HEK293 (cell line): ENCODE data around the gene PHACTR1.

ENCODE experiments used
- CTCF ChIA-PET: fragments of 350-600 bp; formaldehyde crosslinking; extraction: SDS; loops from one replicate; lab custom pipeline; 2021; ENCODE audit warnings: antibody characterized with exemption; lab: Yijun Ruan, JAX
- POLR2A ChIA-PET: fragments of 300-600 bp; formaldehyde crosslinking; extraction: SDS; loops from one replicate; lab custom pipeline; 2020; ENCODE audit warnings: antibody characterized with exemption, inconsistent platforms; lab: Yijun Ruan, JAX
- H3K27ac ChIP-seq: fragments of 200-500 bp; sonication (Bioruptor generic); 2 replicates; pipeline ENCODE4 v1.5.1; 2014; ENCODE audit warnings: low read depth, low read length, control low read depth, inconsistent platforms; ENCODE audit errors: extremely low read depth
- H3K36me3 ChIP-seq, 2 experiments: fragments of 200-500 bp in 1 of 2; sonication (Bioruptor generic) in 1 of 2; 1 replicate in 1 of 2; 2 replicates in 1 of 2; pipeline ENCODE4 v1.5.1; 2014 to 2017; ENCODE audit warnings: inconsistent platforms in 2 of 2, low read length in 2 of 2; ENCODE audit not compliant: control insufficient read depth in 2 of 2, insufficient read depth in 1 of 2
- H3K4me1 ChIP-seq: fragments of 200-500 bp; sonication (Bioruptor generic); 2 replicates; pipeline ENCODE4 v1.5.1; 2014; ENCODE audit warnings: mild to moderate bottlenecking, low read length, inconsistent platforms; ENCODE audit not compliant: control insufficient read depth, insufficient read depth
- H3K4me3 ChIP-seq: 2 replicates; pipeline ENCODE4 v1.5.1; 2011; ENCODE audit warnings: low read depth, mild to moderate bottlenecking, control low read depth, low read length, moderate library complexity
- H3K9me3 ChIP-seq: fragments of 200-500 bp; sonication (Bioruptor generic); 2 replicates; pipeline ENCODE4 v1.5.1; 2014; ENCODE audit warnings: low read depth, low read length, inconsistent platforms; ENCODE audit not compliant: control insufficient read depth, insufficient read depth
- FEZF1 ChIP-seq: fragments of 450-650 bp; formaldehyde crosslinking; IDR thresholded peaks from 2 replicates; pipeline ENCODE4 v1.5.1; 2016; ENCODE audit warnings: missing biosample characterization, missing genetic modification characterization
- GLIS2 ChIP-seq: fragments of 450-650 bp; formaldehyde crosslinking; IDR thresholded peaks from 2 replicates; pipeline ENCODE4 v1.5.1; 2016; ENCODE audit warnings: missing biosample characterization, missing genetic modification characterization
- HIC1 ChIP-seq: fragments of 450-650 bp; formaldehyde crosslinking; IDR thresholded peaks from 2 replicates; pipeline ENCODE4 v1.5.1; 2016; ENCODE audit warnings: missing biosample characterization, missing genetic modification characterization
- OSR2 ChIP-seq: fragments of 450-650 bp; formaldehyde crosslinking; IDR thresholded peaks from 2 replicates; pipeline ENCODE4 v1.5.1; 2016; ENCODE audit warnings: missing biosample characterization, missing genetic modification characterization
- RBAK ChIP-seq: fragments of 450-650 bp; formaldehyde crosslinking; IDR thresholded peaks from 2 replicates; pipeline ENCODE4 v1.5.1; 2016; ENCODE audit warnings: missing biosample characterization, missing genetic modification characterization
- SCRT2 ChIP-seq: fragments of 450-650 bp; formaldehyde crosslinking; IDR thresholded peaks from 2 replicates; pipeline ENCODE4 v1.5.1; 2016; ENCODE audit warnings: missing biosample characterization, missing genetic modification characterization
- ZBTB7A ChIP-seq: fragments of 450-650 bp; formaldehyde crosslinking; IDR thresholded peaks from 2 replicates; pipeline ENCODE4 v1.5.1; 2016; ENCODE audit warnings: low read depth, missing biosample characterization, missing genetic modification characterization
- ZNF10 ChIP-seq: fragments of 450-650 bp; formaldehyde crosslinking; IDR thresholded peaks from 2 replicates; pipeline ENCODE4 v1.5.1; 2017; ENCODE audit warnings: missing biosample characterization, missing genetic modification characterization
- ZNF140 ChIP-seq: fragments of 450-650 bp; formaldehyde crosslinking; IDR thresholded peaks from 2 replicates; pipeline ENCODE4 v1.5.1; 2016; ENCODE audit warnings: missing biosample characterization, missing genetic modification characterization
- ZNF148 ChIP-seq: fragments of 450-650 bp; formaldehyde crosslinking; IDR thresholded peaks from 2 replicates; pipeline ENCODE4 v1.5.0; 2017; ENCODE audit warnings: missing biosample characterization, missing genetic modification characterization, borderline replicate concordance
- ZNF155 ChIP-seq: fragments of 450-650 bp; formaldehyde crosslinking; IDR thresholded peaks from 2 replicates; pipeline ENCODE4 v1.5.1; 2016; ENCODE audit warnings: missing biosample characterization, missing genetic modification characterization
- ZNF2 ChIP-seq: fragments of 450-650 bp; formaldehyde crosslinking; IDR thresholded peaks from 2 replicates; pipeline ENCODE4 v1.5.1; 2016; ENCODE audit warnings: missing biosample characterization, missing genetic modification characterization
- ZNF302 ChIP-seq: fragments of 450-650 bp; formaldehyde crosslinking; IDR thresholded peaks from 2 replicates; pipeline ENCODE4 v1.5.1; 2016; ENCODE audit warnings: missing biosample characterization, missing genetic modification characterization, low read depth
- ZNF416 ChIP-seq: fragments of 450-650 bp; formaldehyde crosslinking; IDR thresholded peaks from 2 replicates; pipeline ENCODE4 v1.5.1; 2016; ENCODE audit warnings: missing biosample characterization, missing genetic modification characterization
- ZNF518A ChIP-seq: fragments of 450-650 bp; formaldehyde crosslinking; conservative IDR thresholded peaks from 2 replicates; pipeline ENCODE4 v1.5.1; 2016; ENCODE audit warnings: low read depth, missing biosample characterization, missing genetic modification characterization
- ZNF701 ChIP-seq: fragments of 450-650 bp; formaldehyde crosslinking; IDR thresholded peaks from 2 replicates; pipeline ENCODE4 v1.5.1; 2016; ENCODE audit warnings: missing biosample characterization, missing genetic modification characterization
- ZNF843 ChIP-seq: fragments of 450-650 bp; formaldehyde crosslinking; IDR thresholded peaks from 2 replicates; pipeline ENCODE4 v1.5.1; 2016; ENCODE audit warnings: missing biosample characterization, missing genetic modification characterization
- ZSCAN30 ChIP-seq: fragments of 450-650 bp; IDR thresholded peaks from 2 replicates; pipeline ENCODE4 v1.5.1; 2018; ENCODE audit warnings: missing biosample characterization, mild to moderate bottlenecking, missing genetic modification characterization, moderate library complexity

The PHACTR1 gene

GRCh38 chr6:12716298-12716916 is at the start of gene PHACTR1:
PHACTR1 (plus strand) TSS chr6:12716767.
- TF ChIP-seq ZNF10 (tag by site-specific recombination) (no peak), RBAK (no peak), ZNF701 (tag by site-specific recombination) (no peak)
- TF ChIP-seq, all 188 proteins: peak for 0
- POLR2A ChIA-PET: no interaction called here
- no peaks in the 10 kb centered on the region for H3K36me3 ChIP-seq
- no peak within 1 kb of the TSS for H3K27ac ChIP-seq
- CTCF ChIA-PET: interaction anchor here (0.6 to 0.9 kb wide), 5 partner anchors 81 to 855 kb away, joined by 3 to 6 read pairs (median 3); no protein-coding TSS in a partner anchor
- H3K9me3 ChIP-seq: no peaks in the 10 kb centered on the region
- peaks cover 6% of the 10 kb centered on the region; the same call in 1 of the 2 replicates for H3K4me1 ChIP-seq
- H3K4me3 ChIP-seq: no peak within 1 kb of the TSS

GRCh38 chr6:12666886-12667285 is 49.7 kb upstream of the PHACTR1 start:
- no peak overlapping the region for H3K4me3 ChIP-seq
- TF ChIP-seq GLIS2: no peak
- TF ChIP-seq FEZF1: no peak
- no peak for TF ChIP-seq ZNF518A (tag by site-specific recombination)
- no peak for TF ChIP-seq ZNF843 (tag by site-specific recombination)
- no peak for TF ChIP-seq ZSCAN30 (tag by site-specific recombination)
- no peak for TF ChIP-seq ZBTB7A (tag by site-specific recombination)
- no peak for TF ChIP-seq ZNF2
- no peak for TF ChIP-seq SCRT2 (tag by site-specific recombination)
- TF ChIP-seq ZNF302 (tag by site-specific recombination): no peak
- no peak for TF ChIP-seq HIC1 (tag by site-specific recombination)
- TF ChIP-seq ZNF148 (tag by site-specific recombination): no peak
- no peak for TF ChIP-seq ZNF155 (tag by site-specific recombination)
- TF ChIP-seq ZNF140 (tag by site-specific recombination): no peak
- no peak for TF ChIP-seq ZNF416 (tag by site-specific recombination)
- no peak for TF ChIP-seq OSR2
- TF ChIP-seq, all 188 proteins: peak for 0
- Histone ChIP-seq H3K4me1 (no peaks in the 10 kb centered on the region), H3K9me3 (no peaks in the 10 kb centered on the region), H3K27ac (no peak overlapping the region), H3K36me3 (no peaks in the 10 kb centered on the region)
- CTCF ChIA-PET: interaction anchor here (0.5 to 0.6 kb wide), 2 partner anchors 245 to 976 kb away, joined by 4 read pairs; no protein-coding TSS in a partner anchor
- POLR2A ChIA-PET: no interaction called here
